HFF-Myc (cell line): ENCODE measurements around the gene DCTN4.

Experiments
- DNase-seq: peaks from one replicate; pipeline ENCODE4 v3.0.0-alpha.2; 2011; ENCODE audit warnings: low read depth; ENCODE audit errors: extremely low read depth
- H3K4me3 ChIP-seq: replicated peaks from 2 replicates; pipeline ENCODE4 v1.5.1; 2011; ENCODE audit warnings: low read depth, mild to moderate bottlenecking, control low read depth, low read length
- CTCF ChIP-seq: IDR thresholded peaks from 2 replicates; pipeline ENCODE4 v1.5.1; 2012; ENCODE audit warnings: mild to moderate bottlenecking, low read depth, low read length, control low read depth; ENCODE audit errors: missing control alignments

Gene DCTN4

DNA sequence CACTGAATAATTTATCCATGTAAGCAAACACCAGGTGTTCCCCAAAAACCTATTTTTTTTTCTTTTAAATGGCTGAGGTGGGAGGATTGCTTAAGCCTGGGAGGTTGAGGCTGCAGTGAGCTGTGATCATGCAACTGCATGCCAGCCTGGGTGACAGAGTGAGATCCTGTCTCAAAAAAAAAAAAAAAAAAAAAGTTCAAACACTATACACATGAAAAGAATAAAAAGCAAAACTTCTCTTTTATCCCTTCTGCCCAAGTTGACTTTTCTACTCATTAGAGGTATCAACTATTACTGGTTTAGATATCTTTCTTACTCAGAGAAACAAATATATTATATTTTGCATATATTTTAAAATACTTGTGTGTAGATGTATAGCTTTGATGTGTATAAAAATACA is 17.8 kb downstream of the DCTN4 start:
- TF ChIP-seq CTCF, result no peak
- H3K4me3 ChIP-seq, result no peak overlapping the region
- DNase-seq, result no peak

- DNase-seq, result no peak
- H3K4me3 ChIP-seq, result no peak overlapping the region
- TF ChIP-seq CTCF, result no peak
Measured at GRCh38 chr5:150738862-150739261, 20.0 kb downstream of the DCTN4 start.

GRCh38 chr5:150734579-150735384 is 24.0 kb downstream of the DCTN4 start:
- no peak overlapping the region for H3K4me3 ChIP-seq
- no peak for TF ChIP-seq CTCF
- no peak for DNase-seq

DNA sequence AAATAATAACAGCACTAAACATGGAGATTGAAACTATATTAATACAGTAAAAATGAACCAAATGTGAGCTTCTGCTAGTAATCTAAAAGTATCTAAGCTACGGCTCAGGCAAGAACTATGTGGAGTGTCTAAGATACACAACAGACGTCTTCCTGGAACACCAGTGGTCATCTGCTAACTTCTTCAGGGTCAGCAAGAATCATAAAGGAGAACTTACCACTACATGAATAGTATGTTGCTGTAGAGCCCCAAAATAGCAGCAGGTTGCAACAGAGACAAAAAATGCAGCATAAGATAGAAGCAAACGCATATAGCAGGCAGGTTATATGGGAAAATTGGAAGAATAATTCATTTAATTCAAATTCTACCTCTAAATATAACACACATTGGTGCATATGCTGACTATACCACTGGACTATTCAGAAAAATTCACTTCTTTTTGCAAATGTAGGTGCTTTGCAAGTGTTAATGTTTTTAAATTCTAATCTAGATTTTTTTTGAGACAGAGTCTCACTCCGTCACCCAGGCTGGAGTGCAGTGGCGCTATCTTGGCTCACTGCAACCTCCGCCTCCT is 27.1 kb downstream of the DCTN4 start:
- no peak for TF ChIP-seq CTCF
- no peak overlapping the region for H3K4me3 ChIP-seq
- DNase-seq, result no peak

DNA sequence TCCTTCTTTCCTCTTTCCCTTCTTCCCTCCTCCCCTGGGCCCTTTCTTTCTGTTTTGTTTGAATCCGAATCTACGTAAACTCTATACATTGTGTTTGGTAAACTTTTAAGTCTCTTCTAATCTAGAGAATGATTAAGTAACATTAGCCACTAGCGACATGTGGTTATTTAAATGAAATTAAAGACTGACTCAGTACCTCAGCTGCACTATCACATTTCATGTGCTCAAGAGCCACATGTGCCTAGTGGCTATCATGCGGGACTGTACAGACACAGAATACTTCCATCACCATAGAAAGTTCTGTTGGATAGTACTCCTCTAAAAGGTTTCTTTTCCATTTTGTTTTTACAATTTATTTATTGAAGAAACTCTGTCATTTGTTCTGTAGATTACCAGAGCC is 29.0 kb downstream of the DCTN4 start:
- DNase-seq, result no peak
- no peak for TF ChIP-seq CTCF
- H3K4me3 ChIP-seq, result no peak overlapping the region

DNA sequence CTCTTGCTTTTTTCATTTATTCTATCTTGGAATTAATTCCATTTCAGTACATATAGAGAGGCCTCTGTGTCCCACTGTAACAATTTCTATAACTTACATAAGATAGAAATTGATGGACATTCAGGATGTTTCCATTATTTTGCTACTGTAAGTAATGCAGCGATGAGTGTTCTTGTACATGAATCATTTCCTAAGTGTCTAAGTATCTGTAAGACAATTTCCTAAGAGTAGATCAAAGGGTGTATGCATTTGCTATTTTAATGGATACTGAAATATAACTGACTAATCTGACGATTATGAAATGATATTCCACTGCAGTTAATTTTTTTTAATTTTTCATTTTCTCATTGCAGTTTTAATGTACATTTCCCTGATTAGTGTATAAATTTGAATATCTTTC is 35.0 kb downstream of the DCTN4 start:
- TF ChIP-seq CTCF, result no peak
- H3K4me3 ChIP-seq, result no peak overlapping the region
- DNase-seq, result no peak
